Measurements from ENCODE around the gene GRID1.

GRID1 gene

GRCh38 chr10:85607043-85607695 is 759.4 kb downstream of the GRID1 start:
- no peak for DNase-seq (ENCODE audit: low read depth)
- H3K4me3 ChIP-seq (ENCODE audit: control insufficient read depth, low read depth, low read length) = no peak overlapping the region
- TF ChIP-seq, protein P1, sequence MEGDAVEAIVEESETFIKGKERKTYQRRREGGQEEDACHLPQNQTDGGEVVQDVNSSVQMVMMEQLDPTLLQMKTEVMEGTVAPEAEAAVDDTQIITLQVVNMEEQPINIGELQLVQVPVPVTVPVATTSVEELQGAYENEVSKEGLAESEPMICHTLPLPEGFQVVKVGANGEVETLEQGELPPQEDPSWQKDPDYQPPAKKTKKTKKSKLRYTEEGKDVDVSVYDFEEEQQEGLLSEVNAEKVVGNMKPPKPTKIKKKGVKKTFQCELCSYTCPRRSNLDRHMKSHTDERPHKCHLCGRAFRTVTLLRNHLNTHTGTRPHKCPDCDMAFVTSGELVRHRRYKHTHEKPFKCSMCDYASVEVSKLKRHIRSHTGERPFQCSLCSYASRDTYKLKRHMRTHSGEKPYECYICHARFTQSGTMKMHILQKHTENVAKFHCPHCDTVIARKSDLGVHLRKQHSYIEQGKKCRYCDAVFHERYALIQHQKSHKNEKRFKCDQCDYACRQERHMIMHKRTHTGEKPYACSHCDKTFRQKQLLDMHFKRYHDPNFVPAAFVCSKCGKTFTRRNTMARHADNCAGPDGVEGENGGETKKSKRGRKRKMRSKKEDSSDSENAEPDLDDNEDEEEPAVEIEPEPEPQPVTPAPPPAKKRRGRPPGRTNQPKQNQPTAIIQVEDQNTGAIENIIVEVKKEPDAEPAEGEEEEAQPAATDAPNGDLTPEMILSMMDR (conservative IDR thresholded peaks at IDR 0.05; ENCODE audit: control insufficient read depth, insufficient read depth, low read depth, low read length) = no peak

DNA sequence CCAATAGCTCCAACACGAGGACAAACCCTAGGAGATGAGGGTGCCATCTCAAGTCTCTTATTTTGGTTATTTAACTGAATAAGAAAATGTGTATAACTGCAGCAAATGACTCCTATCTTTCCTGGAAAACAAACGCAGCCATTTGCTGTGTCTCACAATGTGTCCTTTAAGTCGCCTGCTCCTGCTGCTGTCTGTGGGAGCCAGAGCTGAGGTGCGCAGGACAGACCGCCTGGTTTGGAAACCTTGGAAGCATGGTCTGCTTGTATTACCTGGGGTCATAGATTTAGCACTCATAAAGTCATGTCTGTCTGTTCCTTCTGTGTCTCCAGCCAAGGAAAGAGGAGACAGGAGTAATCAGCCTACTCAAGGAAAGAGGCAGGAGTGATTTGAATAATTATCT is 760.2 kb downstream of the GRID1 start:
- no peak overlapping the region for H3K4me3 ChIP-seq (ENCODE audit: control insufficient read depth, low read depth, low read length)
- TF ChIP-seq, protein P1 (conservative IDR thresholded peaks at IDR 0.05; ENCODE audit: control insufficient read depth, insufficient read depth, low read depth, low read length) = no peak
- DNase-seq (ENCODE audit: low read depth) = no peak

DNA sequence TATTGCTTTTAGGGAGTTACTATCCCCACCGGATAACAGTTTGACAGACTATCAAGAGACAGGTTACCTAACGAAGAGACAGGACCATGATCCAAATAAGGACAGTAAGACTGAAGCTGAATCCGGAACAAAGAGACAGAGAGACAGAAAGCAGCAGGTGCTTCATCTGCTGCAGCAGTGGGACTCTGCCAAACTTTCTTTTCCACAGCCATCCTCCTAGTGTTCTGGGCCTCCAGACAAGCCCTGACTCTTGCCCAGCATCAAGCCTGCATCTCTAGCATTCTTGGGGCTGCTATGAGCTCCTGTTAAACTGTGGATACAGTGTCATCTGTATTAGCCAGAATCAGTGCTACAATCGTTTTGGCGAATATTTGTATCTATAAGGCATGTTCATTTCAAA is 761.7 kb downstream of the GRID1 start:
- TF ChIP-seq, protein P1 (conservative IDR thresholded peaks at IDR 0.05; ENCODE audit: control insufficient read depth, insufficient read depth, low read depth, low read length) = no peak
- DNase-seq (ENCODE audit: low read depth) = no peak
- H3K4me3 ChIP-seq (ENCODE audit: control insufficient read depth, low read depth, low read length) = no peak overlapping the region

- H3K4me3 ChIP-seq (ENCODE audit: control insufficient read depth, low read depth, low read length) = no peak overlapping the region
- no peak for DNase-seq (ENCODE audit: low read depth)
- TF ChIP-seq, protein P1 (conservative IDR thresholded peaks at IDR 0.05; ENCODE audit: control insufficient read depth, insufficient read depth, low read depth, low read length) = no peak
These were observed 762.4 kb downstream of the GRID1 start for GRCh38 chr10:85604136-85604725.

DNA sequence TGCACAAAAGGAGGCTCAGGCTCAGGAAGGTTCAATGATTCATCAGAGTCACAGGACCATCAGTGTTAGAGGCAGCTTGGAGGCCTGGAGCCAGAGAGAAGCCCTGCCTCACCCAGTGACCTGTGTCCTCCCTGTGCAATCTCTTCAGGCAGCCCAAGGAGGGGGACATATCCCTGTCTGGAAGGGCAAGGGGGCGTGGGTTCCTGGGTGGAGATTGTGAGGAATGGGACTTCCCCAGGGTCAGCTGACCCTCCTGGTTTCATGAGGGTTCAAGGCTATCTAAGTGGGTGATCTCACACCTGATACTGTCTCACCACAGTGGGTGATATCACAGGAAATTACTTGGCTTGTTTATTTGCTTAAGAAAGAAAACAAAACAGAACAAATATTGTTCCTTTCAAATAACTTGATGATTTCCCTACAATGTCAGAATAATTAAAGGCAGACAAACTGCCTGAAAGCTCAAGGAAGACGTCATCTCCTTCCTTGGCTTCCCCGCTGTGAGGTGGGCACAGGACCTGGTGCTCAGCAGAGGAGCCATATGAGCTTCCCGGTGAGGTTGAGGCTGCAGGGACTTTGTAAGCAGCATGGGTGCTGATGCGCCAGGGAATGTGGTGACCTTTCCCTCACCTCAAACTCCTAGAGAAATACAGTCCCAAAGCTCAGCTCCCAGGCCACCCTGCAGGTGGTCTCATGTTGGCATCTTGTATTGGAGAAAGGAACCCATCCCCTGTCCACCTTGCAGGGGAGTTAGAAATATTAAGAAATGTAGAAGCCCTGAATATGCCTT is 763.2 kb downstream of the GRID1 start:
- no peak overlapping the region for H3K4me3 ChIP-seq (ENCODE audit: control insufficient read depth, low read depth, low read length)
- TF ChIP-seq, protein P1 (conservative IDR thresholded peaks at IDR 0.05; ENCODE audit: control insufficient read depth, insufficient read depth, low read depth, low read length) = no peak
- DNase-seq (ENCODE audit: low read depth) = no peak

DNA sequence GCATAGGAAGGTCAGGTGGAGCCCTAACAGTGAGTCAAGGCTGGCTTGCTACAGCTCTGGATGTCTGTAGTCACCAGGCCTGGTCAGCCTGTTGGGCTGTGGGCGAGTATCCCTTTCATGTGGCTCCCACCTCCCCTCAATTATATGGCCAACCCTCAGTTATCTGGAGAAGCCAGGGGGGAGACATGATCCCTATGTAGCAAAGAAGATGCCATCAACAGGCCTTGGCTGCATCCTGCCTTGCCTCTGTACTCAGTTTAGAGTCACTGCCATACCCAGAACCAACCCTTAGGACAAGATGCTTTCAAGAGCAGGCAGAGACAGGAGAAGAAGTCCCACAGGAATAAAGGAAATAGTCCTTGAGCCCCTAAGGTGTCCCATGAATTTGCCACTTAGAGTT is 763.9 kb downstream of the GRID1 start:
- TF ChIP-seq, protein P1 (conservative IDR thresholded peaks at IDR 0.05; ENCODE audit: control insufficient read depth, insufficient read depth, low read depth, low read length) = no peak
- DNase-seq (ENCODE audit: low read depth) = no peak
- no peak overlapping the region for H3K4me3 ChIP-seq (ENCODE audit: control insufficient read depth, low read depth, low read length)

All from fibroblast of mammary gland (primary cell).